Measurements from ENCODE around the gene ORC3.
"Not testable (repeated sequence)": the region's sequence is repeated elsewhere in the genome, so short reads cannot be mapped to it uniquely, and the experiment has no call there.

ORC3 gene

DNA sequence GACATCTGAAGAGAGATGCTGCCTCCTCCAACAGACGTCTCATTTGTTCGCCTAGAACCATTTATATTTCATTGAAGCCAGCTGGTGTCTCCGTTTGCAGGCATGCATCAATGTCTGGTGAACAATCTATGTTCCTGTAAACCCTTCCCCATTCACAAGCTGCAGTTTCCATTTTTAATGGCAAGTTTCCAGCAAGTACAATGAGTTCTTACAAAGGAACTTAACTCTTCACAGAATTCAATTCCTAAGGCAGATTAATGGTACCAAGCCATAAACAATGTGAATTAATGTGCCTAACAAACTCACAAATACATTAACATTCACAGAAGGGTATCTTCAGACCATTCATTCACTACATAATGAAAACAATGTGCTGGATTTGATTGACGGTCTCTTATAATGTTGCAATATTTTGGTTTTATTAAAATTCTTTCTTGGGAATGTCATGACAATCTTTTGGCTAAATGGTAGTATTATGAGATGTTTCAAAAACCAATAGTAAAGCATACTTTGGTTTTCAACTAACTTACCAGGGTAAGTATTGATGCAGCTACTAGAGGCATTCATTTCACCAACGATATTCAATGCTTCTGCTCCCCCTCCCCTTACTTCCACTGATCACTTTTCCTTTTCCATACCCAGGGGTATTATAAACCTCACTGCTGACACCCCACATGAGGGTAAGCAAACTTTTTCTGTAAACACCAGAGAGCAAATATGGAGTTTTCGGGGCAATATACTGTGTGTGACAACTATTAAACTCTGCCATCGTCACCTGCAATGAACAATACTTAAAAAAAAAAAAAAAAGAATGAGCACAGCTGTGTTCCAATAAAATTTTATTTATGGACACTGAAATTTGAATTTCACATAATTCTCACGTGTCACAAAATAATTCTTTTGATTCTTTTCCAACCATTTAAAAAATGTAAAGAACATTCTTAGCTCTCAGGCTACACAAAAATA is 107.9 kb downstream of the ORC3 start:
- peak; percentile 37 for DNase-seq (ENCODE audit: low spot score)

DNA sequence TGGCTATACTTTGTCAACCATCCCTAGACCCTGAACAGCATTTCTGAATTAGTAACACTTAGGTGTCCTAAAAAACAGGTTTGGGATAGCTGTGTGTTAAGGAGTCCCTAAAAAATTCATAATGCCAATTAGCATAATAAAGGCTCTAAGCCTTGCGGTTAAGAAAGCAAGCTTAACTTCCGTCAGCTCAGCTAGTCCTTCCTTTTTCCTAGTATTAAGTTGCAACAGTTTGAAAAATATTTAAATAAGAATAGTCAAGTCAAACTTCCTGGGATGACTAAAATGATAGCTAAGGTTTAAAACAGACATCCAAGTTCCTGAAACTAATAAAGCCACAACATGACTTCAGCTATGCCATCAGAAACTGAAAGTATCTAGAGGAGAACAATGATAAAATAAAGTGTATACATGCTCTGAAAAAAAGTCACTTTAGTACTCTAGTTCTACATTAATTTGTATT is 108.6 kb downstream of the ORC3 start:
- DNase-seq (ENCODE audit: low spot score): no peak

DNA sequence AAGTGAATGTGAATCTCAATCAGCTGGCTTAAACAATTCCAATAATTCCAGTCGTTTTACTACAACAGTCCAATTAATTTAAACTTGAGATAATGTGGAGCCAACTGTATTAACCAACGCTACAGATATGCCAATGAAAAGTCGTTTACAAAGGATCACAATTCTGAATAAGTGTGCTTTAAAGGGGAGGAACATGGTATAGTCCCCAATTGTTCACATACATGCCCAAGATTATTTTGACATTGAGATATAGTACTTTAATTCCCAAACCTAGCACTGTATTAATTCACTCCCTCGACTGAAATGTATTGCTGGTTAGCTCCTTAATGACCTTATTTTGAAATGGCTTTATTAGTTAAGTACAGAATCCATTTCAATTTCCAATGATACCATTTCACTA is 109.6 kb downstream of the ORC3 start:
- DNase-seq (ENCODE audit: low spot score): no peak

DNA sequence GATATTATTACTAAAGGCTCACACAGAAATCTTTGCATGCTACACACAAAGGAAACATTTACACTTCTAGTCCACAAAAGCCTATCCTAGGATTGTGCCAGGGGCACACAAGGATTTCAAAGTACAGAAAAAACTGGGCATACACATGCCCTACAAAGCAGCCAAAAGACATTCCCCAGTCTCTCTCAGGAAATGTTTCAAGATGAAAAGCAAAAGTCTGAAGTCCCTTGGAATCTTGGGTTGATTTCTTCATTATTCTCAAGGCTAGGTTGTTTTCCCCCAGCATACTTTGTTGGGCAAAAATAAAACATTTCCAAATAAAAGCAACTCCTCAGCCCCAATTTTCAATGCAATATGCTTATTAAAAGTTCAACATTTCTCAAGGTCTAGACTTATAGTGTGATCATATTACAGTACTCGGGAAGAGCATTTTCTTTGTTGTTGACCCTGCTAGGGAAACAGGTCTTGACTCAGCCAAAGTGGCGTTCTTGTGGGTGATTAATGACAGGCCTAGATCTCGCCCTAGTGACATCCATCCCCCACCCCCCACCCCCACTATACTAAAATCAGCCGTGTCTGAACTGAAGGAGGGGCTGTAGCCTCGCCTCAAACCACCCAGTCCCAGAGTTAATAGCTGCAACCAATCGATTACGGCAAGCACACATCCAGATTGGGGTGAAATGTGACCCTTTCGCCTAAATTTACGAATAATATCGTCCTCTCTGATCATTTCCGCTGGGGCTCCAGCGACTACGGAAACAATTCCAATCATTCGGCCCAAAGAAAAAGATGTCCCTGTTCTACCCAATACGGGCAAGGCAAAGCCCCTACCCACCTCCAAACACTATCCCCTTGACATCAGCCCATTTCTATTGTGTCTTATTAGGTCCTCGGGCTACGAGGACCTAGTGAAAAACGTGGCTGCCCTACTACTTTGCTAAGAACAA is 110.7 kb downstream of the ORC3 start:
- peak; percentile 70 for DNase-seq (ENCODE audit: low spot score)

DNA sequence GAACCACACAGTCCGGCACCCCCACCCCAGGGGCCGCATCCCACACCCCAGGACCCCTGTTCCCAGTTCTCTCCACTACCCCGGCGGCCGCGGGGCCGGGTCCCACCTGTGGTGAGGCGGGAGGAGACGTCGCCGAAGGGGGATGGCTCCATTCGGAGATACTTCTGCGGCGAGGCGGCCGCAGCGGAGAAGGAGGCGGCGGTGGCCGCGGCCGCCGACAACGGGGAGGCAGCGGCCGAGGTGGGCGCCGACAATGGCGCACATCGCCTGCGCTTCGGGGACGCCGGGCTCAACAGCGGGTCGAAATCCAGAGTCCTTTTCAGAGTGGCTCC is 111.4 kb downstream of the ORC3 start:
- DNase-seq (ENCODE audit: low spot score): no peak

DNA sequence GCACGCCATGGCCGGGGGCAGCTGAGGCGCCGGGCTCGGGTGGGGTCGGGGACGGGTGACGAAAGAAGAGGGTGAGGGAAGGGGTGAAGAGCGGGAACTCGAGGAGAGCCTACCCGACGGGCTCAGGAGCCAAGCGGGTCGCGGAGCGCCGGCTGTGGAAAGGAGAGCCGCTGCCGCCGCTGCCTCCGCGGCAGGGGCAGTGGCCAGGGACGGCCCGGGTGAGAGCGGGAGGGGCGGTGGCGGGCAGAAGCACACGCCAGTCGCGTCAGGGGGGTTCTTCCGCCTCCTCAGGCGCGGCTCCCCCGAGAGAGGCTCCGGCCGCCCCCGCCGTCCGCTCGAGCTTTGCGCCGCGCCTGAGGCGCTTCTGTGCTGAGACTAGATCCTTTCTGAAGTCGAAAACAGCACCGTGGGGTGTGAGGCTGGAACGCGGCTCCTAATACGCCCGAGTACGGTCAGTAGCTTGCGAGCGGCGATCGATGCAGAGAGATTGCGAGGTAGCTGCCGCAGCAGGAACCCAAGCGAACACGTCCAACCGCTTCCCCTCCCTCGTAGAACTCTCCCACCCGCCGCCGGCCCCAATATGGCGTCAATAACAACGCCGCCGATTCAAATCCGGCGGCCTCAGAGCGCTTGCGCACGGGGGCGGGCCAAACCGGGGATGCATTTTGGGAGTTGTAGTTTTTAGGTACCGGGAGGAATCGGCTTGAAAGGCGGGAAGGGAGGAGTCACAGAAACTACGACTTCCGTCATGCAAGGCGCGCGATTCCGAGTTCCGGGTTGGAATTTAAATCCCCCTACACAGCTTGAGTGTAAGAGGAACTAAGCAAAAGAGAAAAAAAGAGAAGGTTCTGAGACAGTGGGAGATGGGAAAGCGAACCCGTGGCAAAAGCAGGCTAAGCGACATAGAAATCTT is 112.0 kb downstream of the ORC3 start, which contains the start of gene AKIRIN2:
Gene AKIRIN2 (minus strand): TSS at position 558 of the 913 bp plus-strand sequence. CDS start 549 bp downstream, at position 9.
- DNase-seq (ENCODE audit: low spot score): peak; percentile 92

GRCh38 chr6:87702589-87702945 is 112.6 kb downstream of the ORC3 start:
- DNase-seq (ENCODE audit: low spot score): no peak

- not testable (repeated sequence) for DNase-seq (ENCODE audit: low spot score)
These were observed 113.1 kb downstream of the ORC3 start for GRCh38 chr6:87703039-87703438.

DNA sequence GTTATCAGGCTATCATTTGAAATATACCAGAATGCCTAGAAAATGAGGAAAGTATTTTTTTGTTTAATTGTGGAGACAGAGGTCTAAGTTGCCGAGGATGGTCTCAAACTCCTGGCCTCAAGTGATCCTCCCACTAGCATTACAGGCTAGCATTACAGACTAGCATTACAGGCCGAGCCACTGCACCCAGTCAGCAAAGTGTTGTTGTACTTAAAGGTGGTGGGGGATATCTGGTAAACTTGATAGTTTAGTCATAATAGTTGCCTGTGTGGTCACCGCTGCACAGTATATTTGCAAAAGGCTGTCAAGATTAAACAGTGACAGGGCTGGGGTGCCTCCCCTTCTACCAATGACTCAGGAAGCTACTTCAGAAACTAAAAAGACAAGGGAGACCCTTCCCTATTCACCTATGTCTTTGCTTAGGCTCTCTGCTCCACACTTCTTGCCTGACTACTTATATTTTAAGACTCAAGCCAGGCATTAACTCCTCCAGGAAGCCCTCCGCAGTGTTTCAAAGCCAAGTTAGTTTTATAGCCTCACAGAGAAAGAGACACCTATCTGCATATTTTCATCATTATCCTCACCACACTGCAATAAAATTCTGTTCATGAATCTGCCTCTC is 115.2 kb downstream of the ORC3 start:
- no peak for DNase-seq (ENCODE audit: low spot score)

GRCh38 chr6:87706187-87706966 is 116.4 kb downstream of the ORC3 start:
- DNase-seq (ENCODE audit: low spot score): peak; percentile 32

DNA sequence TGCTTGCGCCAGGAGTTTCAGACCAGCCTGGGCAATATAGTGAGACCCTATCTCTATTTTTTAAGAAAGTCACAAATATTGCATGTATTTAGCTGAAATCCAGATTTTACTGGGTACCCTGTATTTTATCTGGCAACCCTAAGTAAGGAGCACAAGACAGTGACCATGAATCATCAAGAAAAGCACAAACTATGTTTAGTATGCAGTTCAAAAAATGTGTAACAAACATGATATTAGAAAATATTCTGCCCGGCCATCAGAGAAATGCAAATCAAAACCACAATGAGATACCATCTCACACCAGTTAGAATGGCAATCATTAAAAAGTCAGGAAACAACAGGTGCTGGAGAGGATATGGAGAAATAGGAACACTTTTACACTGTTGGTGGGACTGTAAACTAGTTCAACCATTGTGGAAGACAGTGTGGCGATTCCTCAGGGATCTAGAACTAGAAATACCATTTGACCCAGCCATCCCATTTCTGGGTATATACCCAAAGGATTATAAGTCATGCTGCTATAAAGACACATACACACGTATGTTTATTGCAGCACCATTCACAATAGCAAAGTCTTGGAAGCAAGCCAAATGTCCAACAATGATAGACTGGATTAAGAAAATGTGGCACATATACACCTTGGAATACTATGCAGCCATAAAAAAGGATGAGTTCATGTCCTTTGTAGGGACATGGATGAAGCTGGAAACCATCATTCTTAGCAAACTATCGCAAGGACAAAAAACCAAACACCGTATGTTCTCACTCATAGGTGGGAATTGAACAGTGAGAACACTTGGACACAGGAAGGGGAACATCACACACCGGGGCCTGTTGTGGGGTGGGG is 118.9 kb downstream of the ORC3 start:
- not testable (repeated sequence) for DNase-seq (ENCODE audit: low spot score)

- no peak for DNase-seq (ENCODE audit: low spot score)
These were observed 120.2 kb downstream of the ORC3 start for GRCh38 chr6:87710090-87710489.

DNA sequence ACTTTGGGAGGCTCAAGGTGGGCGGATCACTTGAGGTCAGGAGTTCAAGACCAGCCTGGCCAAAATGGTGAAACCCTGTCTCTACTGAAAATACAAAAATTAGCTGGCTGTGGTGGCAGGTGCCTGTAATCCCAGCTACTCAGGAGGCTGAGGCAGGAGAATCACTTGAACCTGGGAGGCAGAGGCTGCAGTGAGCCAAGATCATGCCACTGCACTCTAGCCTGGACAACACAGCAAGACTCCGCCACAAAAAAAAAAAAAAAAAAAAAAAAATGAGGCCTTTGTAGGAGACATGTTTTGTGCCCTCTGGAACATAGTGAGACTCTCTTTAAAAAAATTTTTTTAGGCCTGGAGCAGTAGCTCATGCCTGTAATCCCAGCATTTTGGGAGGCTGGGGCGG is 122.8 kb downstream of the ORC3 start:
- DNase-seq (ENCODE audit: low spot score): not testable (repeated sequence)

GRCh38 chr6:87714093-87714842 is 124.3 kb downstream of the ORC3 start:
- peak; percentile 41 for DNase-seq (ENCODE audit: low spot score)
